Gastroesophageal sphincter (tissue), 4 donors: ENCODE measurements around the gene PLA2G2F. TPM values are rescaled to one million over a fixed set of nuclear protein-coding genes. Genes with fewer than 3 reads are reported as not detected.

Experiments
- ATAC-seq: fragments of 150-250 bp; one replicate; pipeline ENCODE4 v1.9.1; 2016; ENCODE audit warnings: mild to moderate bottlenecking, moderate library complexity
- H3K27ac ChIP-seq, 4 donors: fragments of 200-600 bp; sonication (generic) in 3 of 4; 1 replicate in 3 of 4; 2 replicates in 1 of 4; pipeline ENCODE4 v1.5.1; 2016 to 2019
- H3K27me3 ChIP-seq: fragments of 200-600 bp; sonication (generic); one replicate; pipeline ENCODE4 v1.5.1; 2019
- H3K36me3 ChIP-seq, 2 donors: fragments of 200-600 bp; sonication (generic); one replicate each; pipeline ENCODE4 v1.5.1; 2019; ENCODE audit warnings: control low read depth in 1 of 2
- H3K4me1 ChIP-seq, 3 donors: fragments of 200-600 bp; sonication (generic); 1 replicate in 2 of 3; 2 replicates in 1 of 3; pipeline ENCODE4 v1.5.1; 2016 to 2019; ENCODE audit warnings: control low read depth in 2 of 3
- H3K4me3 ChIP-seq, 2 donors: fragments of 200-600 bp; sonication (generic); one replicate each; pipeline ENCODE4 v1.5.1; 2019; ENCODE audit warnings: mild to moderate bottlenecking in 1 of 2, moderate library complexity in 1 of 2
- H3K9me3 ChIP-seq, 3 donors: fragments of 200-600 bp; sonication (generic); one replicate each; pipeline ENCODE4 v1.5.1; 2017 to 2019; ENCODE audit warnings: control low read depth in 2 of 3
- EP300 ChIP-seq: sonication (generic); formaldehyde crosslinking; IDR thresholded peaks from one replicate; pipeline ENCODE4 v1.6.1; 2017; ENCODE audit warnings: antibody characterized with exemption, mild to moderate bottlenecking
- POLR2A ChIP-seq, 2 donors: fragments of 450-650 bp; IDR thresholded peaks; one replicate each; pipeline ENCODE4 v1.6.1; 2017; ENCODE audit warnings: antibody characterized with exemption in 2 of 2, mild to moderate bottlenecking in 2 of 2, moderate library complexity in 1 of 2
- POLR2AphosphoS5 ChIP-seq: sonication (generic); formaldehyde crosslinking; IDR thresholded peaks from one replicate; pipeline ENCODE4 v1.6.1; 2017; ENCODE audit warnings: antibody characterized with exemption
- WGBS, 2 donors: methylation state at CpG; one replicate each; pipeline ENCODE4 v1.1.5; 2018; ENCODE audit warnings: low coverage in 1 of 2; 5-methylcytosine and 5-hydroxymethylcytosine counted together
- total RNA-seq, 4 donors: library from RNA; depleted of rRNA; stranded (reverse); fragments of >200 nt; gene quantifications; one replicate each; pipeline ENCODE4 v1.1.0, GENCODE V29; 2016
- TF ChIP-seq, protein P1 (sequence below), 4 experiments: fragments of 200-600 bp in 2 of 4; fragments of 450-650 bp in 2 of 4; sonication (generic) in 1 of 4; IDR thresholded peaks; one replicate each; pipeline ENCODE4 v1.5.1; 2017 to 2019; ENCODE audit warnings: antibody characterized with exemption in 4 of 4, mild to moderate bottlenecking in 2 of 4, moderate library complexity in 2 of 4

Gene PLA2G2F
- total RNA-seq, 4 donors from 2014 or later, result not detected

DNA sequence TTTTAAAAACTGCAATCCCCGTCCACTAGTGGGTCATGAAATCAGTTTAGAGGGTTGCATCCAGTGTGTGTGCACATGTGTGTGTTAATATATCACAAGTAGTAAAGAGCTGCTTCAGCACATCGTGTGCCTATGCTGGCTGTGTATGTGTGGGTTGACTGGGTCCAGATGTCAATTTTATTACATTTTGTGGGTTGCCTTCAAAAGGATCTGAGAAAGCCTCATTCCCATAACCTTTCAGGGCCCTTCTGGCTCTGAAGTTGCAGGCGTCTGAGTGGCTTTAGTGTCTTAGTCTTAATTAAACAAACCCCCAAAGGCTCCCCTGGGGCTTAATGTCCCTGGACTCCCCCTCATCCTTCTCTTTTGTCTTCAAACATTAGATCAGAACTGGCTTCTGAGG is 39.6 kb upstream of the PLA2G2F start:
- TF ChIP-seq, protein P1, sequence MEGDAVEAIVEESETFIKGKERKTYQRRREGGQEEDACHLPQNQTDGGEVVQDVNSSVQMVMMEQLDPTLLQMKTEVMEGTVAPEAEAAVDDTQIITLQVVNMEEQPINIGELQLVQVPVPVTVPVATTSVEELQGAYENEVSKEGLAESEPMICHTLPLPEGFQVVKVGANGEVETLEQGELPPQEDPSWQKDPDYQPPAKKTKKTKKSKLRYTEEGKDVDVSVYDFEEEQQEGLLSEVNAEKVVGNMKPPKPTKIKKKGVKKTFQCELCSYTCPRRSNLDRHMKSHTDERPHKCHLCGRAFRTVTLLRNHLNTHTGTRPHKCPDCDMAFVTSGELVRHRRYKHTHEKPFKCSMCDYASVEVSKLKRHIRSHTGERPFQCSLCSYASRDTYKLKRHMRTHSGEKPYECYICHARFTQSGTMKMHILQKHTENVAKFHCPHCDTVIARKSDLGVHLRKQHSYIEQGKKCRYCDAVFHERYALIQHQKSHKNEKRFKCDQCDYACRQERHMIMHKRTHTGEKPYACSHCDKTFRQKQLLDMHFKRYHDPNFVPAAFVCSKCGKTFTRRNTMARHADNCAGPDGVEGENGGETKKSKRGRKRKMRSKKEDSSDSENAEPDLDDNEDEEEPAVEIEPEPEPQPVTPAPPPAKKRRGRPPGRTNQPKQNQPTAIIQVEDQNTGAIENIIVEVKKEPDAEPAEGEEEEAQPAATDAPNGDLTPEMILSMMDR (IDR thresholded peaks at IDR 0.05), result no peak
- TF ChIP-seq EP300, result no peak
- no peak for TF ChIP-seq POLR2A (IDR thresholded peaks at IDR 0.05)
- TF ChIP-seq POLR2AphosphoS5, result no peak
- Histone ChIP-seq H3K27ac (no peak overlapping the region), H3K4me3 (no peak overlapping the region), H3K4me1 (peaks cover 0 to 11% (median 8%) of the 10 kb centered on the region in 3 donors), H3K9me3 (peaks cover 0 to 3% (median 0%) of the 10 kb centered on the region in 3 donors), H3K27me3 (no peaks in the 10 kb centered on the region), H3K36me3 (no peaks in the 10 kb centered on the region)
- ATAC-seq, result no peak
- 54 to 60% methylated on average over 2 to 3 of the region's 3 CpGs for WGBS, 2 donors

DNA sequence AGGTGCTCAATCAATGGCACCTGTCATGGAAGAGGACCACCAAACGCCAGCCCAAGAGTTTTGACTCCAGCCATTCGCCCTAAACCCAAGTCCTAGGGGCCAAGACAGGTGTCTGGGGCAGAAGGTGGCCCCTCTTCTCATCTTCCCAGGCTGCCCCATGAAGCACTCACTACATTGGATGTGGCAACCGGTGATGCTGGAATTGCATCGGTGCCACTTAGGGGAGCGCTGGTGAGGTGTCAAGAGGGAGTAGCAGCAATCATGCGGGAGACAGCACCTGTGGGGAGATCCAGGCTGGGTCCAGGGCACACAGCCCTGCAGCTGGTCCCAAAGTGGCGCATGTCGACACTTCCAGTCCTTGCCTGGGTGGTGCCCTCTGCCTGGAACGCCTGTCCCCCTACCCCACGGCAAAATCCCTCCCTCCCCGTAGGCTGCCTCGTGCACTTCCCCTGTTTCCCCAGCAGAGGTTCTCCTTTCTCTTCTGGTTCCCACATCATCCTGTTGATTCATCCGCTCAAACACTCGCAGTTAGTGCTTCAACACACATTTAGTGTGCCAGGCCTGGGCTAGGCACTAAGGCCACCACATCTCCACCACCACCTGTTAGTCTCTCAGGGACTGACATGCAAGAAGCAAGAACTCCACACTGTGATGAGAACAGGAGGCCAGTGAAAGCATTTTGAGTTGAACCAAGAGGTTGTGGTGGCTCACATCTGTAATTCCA is 38.3 kb upstream of the PLA2G2F start:
- no peak for TF ChIP-seq POLR2A (IDR thresholded peaks at IDR 0.05)
- no peak for TF ChIP-seq POLR2AphosphoS5
- no peak for TF ChIP-seq EP300
- TF ChIP-seq, protein P1 (IDR thresholded peaks at IDR 0.05), result peak; percentile 50 to 81 (median 74)
- no peak overlapping the region for H3K4me3 ChIP-seq

DNA sequence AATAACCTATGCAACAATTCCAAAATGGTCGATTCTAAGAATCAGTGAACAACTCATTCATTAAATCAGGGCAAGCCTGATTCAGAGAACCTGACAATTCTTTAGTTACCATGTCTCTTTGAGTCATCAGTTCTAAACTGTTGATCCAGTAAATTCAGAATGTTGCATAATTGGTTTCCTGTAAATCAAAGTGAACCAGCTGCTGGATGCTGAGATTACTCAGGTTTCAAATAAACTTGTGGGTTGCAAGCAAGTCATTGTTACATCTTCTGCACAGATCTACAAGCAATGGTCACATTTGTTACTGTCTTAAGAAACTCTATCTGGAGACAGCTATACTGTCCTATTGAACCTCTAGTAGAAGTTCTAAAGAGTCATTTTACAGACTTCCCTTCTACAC is 36.2 kb upstream of the PLA2G2F start:
- no peaks in the 10 kb centered on the region for H3K27me3 ChIP-seq
- TF ChIP-seq, protein P1 (IDR thresholded peaks at IDR 0.05), result no peak
- TF ChIP-seq EP300, result no peak
- no peak for TF ChIP-seq POLR2A (IDR thresholded peaks at IDR 0.05)
- TF ChIP-seq POLR2AphosphoS5, result peak; percentile 44
- no peak overlapping the region for H3K4me3 ChIP-seq
- ATAC-seq, result peak; percentile 53
- H3K9me3 ChIP-seq, result no peaks in the 10 kb centered on the region
- H3K27ac ChIP-seq, result no peak overlapping the region
- WGBS, 2 donors, result 70 to 73% methylated on average over 1 of the region's 1 CpG
- H3K36me3 ChIP-seq, result no peaks in the 10 kb centered on the region
- H3K4me1 ChIP-seq, result peaks cover 0 to 3% (median 3%) of the 10 kb centered on the region in 3 donors

More for the DNA sequence above, 38.3 kb upstream of the PLA2G2F start:
- WGBS, 2 donors, result 9 to 26% methylated on average over 6 to 7 of the region's 14 CpGs
- Histone ChIP-seq H3K9me3 (peaks cover 0 to 3% (median 0%) of the 10 kb centered on the region in 3 donors), H3K27ac (no peak overlapping the region), H3K36me3 (no peaks in the 10 kb centered on the region), H3K27me3 (no peaks in the 10 kb centered on the region), H3K4me1 (peaks cover 0 to 3% (median 3%) of the 10 kb centered on the region in 3 donors)
- ATAC-seq, result peak; percentile 70

DNA sequence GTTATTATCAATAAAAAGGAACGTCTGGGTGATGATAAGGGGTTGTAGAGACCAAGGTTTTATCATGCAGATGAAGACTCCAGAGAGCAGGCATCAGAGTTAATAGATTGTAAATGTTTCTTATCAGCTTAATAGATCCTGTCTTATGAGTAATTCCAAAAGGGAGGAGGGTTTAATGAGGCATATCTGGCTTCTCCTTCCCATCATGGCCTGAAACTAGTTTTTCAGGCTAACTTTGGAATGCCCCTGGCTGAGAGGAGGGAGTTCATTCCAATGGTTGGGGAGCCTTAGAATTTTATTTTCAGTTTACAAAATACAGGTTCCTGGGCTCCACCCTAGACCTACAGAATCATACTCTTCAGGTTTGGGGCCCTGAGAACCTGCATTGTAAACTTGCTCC is 33.3 kb upstream of the PLA2G2F start:
- Histone ChIP-seq H3K27me3 (no peaks in the 10 kb centered on the region), H3K9me3 (no peaks in the 10 kb centered on the region), H3K4me3 (no peak overlapping the region), H3K4me1 (peaks cover 0 to 3% (median under 1%) of the 10 kb centered on the region in 3 donors), H3K27ac (no peak overlapping the region), H3K36me3 (no peaks in the 10 kb centered on the region)
- ATAC-seq, result no peak
- TF ChIP-seq POLR2A (IDR thresholded peaks at IDR 0.05) (no peak), POLR2AphosphoS5 (no peak), EP300 (no peak)
- TF ChIP-seq, protein P1 (IDR thresholded peaks at IDR 0.05), result no peak
- WGBS, 2 donors, result 45 to 71% methylated on average over 1 of the region's 1 CpG

DNA sequence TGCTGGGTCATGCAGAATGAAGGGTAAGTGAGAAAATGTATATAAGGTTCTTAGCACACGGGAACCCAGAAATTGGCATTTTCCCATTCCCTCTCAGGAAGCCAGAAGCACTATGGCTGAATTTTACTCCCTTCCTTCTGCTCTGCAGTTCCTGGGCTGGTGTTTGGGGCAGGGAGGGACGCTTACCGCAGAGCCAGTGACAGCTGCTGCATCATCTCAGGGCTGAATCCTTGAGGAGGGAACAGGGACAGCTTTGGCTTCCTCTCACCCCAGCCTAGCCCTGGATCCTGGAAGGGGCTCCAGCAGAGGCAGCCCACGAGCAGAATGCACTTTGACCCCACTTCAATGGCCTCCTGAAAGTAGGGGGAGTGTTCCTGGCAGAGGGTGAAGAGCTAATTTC is 31.8 kb upstream of the PLA2G2F start:
- H3K4me3 ChIP-seq, result no peak overlapping the region
- H3K27me3 ChIP-seq, result no peaks in the 10 kb centered on the region
- WGBS, 2 donors, result 50% methylated on average over 1 of the region's 4 CpGs; no CpG with 5 or more reads in 1 of the 2 donors
- no peak overlapping the region for H3K27ac ChIP-seq
- H3K4me1 ChIP-seq, result no peaks in the 10 kb centered on the region
- ATAC-seq, result no peak
- no peaks in the 10 kb centered on the region for H3K9me3 ChIP-seq
- TF ChIP-seq EP300 (no peak), POLR2AphosphoS5 (no peak), POLR2A (IDR thresholded peaks at IDR 0.05) (no peak)
- TF ChIP-seq, protein P1 (IDR thresholded peaks at IDR 0.05), result no peak
- H3K36me3 ChIP-seq, result no peaks in the 10 kb centered on the region
